HG02884 (cell line): ENCODE results near the gene FRRS1L.

Experiments
- ATAC-seq: cut with Tn5 transposase; IDR thresholded peaks from one replicate; pipeline ENCODE4 v1.9.1; 2021; ENCODE audit warnings: mild to moderate bottlenecking, moderate library complexity; ENCODE audit not compliant: unreplicated experiment

FRRS1L gene

GRCh38 chr9:109166771-109167601 is at the start of gene FRRS1L:
TSS of gene FRRS1L (minus strand) at chr9:109167249. CDS start at chr9:109167138, 111 bp downstream.
- no peak for ATAC-seq

DNA sequence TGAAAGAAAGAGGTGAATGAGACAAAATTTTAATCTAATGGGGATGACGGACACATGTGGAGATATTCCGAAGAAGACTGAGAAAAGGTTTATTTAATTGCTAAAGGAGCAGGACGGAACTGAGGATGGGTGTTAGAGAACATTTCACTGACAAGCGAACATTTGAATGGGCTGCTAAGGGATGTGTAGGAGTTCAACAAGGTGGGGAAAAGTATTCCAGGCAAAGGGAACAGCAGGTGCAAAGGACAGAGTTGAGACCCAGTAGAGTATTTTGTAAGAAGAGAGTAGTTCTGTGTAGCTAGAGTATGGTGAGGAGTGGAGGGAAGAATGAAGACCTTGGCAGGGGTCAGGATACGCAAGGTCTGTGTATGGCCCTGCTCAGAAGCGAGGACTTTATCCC is 47.4 kb upstream of the FRRS1L start:
- ATAC-seq, result no peak

- no peak for ATAC-seq
These were observed 46.5 kb upstream of the FRRS1L start for GRCh38 chr9:109213285-109214121.

GRCh38 chr9:109212768-109213167 is 45.7 kb upstream of the FRRS1L start:
- no peak for ATAC-seq

- no peak for ATAC-seq
These were observed 39.6 kb upstream of the FRRS1L start for GRCh38 chr9:109206670-109207069.

- ATAC-seq, result no peak
These were observed 38.5 kb upstream of the FRRS1L start for GRCh38 chr9:109205526-109205925.

DNA sequence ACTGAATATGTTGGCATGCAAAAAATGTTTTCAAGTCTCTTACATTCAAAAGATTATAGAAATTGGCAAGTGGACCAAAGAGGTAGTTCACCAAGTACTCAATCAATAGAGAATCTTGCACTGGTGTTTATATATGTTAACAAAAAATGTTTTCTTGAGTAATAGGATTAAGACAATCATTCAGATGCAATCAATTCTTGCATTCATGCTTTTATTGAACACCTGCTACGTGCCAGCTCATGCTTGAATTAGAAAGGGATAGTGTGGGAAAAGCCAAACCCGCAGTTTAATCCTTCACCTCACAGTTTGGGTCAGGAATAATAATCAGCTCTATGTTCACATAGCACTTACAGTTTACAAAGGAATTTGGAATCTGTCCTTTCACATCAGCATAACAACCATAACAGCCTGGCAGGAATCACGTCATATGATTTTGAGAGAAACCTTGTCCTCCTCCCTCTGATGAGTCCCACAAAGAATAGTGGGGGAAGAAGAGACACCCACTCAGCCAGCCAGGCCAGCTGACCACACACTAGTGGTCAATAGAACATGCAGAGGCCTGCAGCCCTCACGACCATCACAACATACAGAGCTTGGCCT is 36.8 kb upstream of the FRRS1L start:
- no peak for ATAC-seq

- no peak for ATAC-seq
These were observed 32.6 kb upstream of the FRRS1L start for GRCh38 chr9:109199676-109200075.

DNA sequence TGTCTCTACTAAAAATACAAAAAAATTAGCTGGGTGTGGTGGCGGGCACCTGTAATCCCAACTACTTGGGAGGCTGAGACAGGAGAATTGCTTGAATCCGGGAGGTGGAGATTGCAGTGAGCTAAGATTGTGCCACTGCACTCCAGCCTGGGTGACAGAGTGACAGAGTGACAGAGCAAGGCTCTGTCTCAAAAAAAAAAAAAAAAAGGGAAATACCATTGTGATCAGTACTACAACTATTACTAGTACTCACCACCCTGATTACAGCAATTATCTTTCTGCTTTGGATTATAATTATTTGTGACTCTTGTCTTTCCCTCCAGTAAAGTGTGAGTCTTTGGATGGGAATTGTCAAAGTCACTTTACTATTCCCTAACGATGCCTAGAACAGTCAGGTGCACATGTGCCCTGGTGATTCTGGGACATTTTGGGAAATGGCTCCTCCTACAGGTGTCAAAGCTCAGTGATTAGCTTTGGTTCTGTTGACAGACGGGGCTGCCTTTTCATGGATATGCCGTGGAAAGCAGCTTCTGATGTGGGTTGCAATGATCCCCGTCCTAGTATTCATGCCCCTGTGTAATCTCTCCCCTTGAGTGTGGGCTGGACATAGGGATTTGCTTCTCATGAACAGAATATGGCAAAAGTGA is 31.8 kb upstream of the FRRS1L start:
- ATAC-seq, result no peak

- ATAC-seq, result no peak
These were observed 27.0 kb upstream of the FRRS1L start for GRCh38 chr9:109193974-109194556.

GRCh38 chr9:109192732-109193361 is 25.8 kb upstream of the FRRS1L start:
- no peak for ATAC-seq

DNA sequence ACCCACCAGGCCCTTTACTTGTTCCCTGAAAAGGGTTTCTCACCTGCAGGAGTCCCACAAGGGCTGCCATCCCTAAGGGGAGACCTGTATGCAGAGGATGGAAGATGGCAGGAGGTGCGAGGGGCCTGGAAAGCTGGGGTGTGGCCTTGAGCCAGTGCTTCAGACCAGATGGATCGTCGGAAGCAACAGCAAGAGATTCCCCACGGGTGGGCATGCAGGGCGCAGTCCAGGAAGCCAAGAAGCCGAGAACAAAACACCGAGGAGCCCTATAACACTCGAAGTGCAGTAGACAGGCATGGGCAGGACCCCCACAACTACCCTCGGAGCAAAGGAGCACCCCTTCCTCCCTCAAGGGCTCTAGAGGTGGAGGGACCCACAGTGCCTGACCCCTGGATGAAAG is 24.7 kb upstream of the FRRS1L start:
- ATAC-seq, result no peak

DNA sequence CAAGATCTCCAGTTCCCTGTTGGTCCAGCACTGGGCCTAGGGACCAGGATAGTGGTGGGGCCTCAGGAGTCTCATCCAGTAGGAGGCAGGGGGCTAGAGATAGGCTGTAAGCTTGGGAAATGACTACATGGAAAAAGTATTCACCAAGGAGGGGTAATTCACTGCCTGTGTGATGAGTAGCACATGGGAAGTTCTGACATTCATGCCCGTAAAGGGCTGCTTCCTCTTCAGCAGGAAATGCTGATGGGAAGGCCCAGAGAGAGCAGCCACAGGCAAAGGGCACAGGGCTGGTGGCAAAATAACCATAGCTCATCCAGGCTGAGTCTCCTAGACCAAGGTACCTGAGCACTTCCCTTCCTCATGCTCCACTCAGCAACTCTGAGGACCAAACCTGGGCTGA is 23.1 kb upstream of the FRRS1L start:
- ATAC-seq, result no peak

GRCh38 chr9:109186857-109187520 is 19.9 kb upstream of the FRRS1L start:
- no peak for ATAC-seq

GRCh38 chr9:109182940-109183798 is 16.1 kb upstream of the FRRS1L start:
- ATAC-seq, result peak; percentile 50

GRCh38 chr9:109182550-109182939 is 15.5 kb upstream of the FRRS1L start:
- ATAC-seq, result no peak

DNA sequence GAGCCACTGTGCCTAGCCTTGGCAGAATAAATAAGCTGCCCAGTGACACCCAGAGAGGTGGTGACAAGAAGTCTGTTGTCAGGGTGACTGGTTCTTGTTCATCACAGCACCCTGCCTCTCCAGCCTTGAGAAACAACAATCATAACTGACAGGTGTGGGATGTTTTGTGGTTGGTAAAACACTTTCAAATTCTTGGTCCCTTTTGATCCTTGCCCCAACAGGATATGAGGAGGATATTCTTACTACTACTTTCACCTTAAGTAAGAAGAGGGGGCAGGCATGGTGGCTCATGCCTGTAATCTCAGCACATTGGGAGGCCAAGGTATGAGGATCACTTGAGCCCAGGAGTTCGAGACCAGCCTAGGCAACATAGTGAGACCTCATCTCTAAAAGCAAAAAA is 14.2 kb upstream of the FRRS1L start:
- peak; percentile 78 for ATAC-seq

GRCh38 chr9:109179801-109180523 is 12.9 kb upstream of the FRRS1L start:
- ATAC-seq, result no peak
